ENCODE results near the gene MRPL28. TPM values are rescaled to one million over a fixed set of nuclear protein-coding genes. Genes with fewer than 3 reads are reported as not detected.
A peak's percentile ranks its signal among the peaks of the same experiment; 100 is the strongest.
"Not testable (repeated sequence)": the region's sequence is repeated elsewhere in the genome, so short reads cannot be mapped to it uniquely, and the experiment has no call there.

Gene MRPL28
- total RNA-seq: 10 to 100 TPM; 45.1 to 79.5 (median 65.3) TPM

DNA sequence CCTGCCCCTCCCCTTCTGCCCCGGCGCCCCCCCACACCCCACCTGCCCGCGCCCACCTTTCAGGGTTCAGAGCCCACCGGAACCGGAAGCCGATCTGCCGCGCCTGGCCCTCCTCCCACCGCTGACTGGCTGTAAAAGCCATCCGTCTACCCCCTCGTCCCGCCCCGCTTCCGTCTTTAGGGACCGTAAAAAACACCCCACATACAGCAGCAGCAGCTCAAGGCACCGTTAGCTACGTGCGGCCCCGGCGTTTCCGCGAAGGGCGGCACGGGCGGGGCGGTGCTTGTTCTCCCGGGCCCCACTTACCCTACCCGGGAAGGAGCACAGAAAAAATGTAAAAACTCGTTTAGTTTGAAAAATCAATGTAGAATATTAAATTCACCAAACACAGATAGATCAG is at the start of gene MRPL28:
MRPL28 (minus strand) TSS at position 96 of the 400 bp plus-strand sequence. CDS start 320 bp downstream, outside the sequence.
- Histone ChIP-seq H3K9me3 (no peaks in the 10 kb centered on the region), H3K4me3 (peak within 1 kb of the TSS; percentile 33 to 64 (median 42)), H3K36me3 (peaks cover 4 to 79% (median 21%) of the 10 kb centered on the region in 3 donors), H3K27me3 (no peaks in the 10 kb centered on the region), H3K27ac (peak within 1 kb of the TSS; percentile 53 to 85 (median 70)), H3K4me1 (peaks cover 0 to 23% (median 12%) of the 10 kb centered on the region in 4 donors)
- 0 to 1% methylated on average over 15 to 23 of the region's 30 CpGs for WGBS, 2 donors
- DNase-seq (ENCODE audit: low spot score in 2 of 2): peak; percentile 92 to 93
- TF ChIP-seq EP300 (IDR thresholded peaks at IDR 0.05) (peak; percentile 67 to 80), POLR2A (IDR thresholded peaks at IDR 0.05) (peak in 1 of 2 donors; percentile 58)
- TF ChIP-seq, protein P1, sequence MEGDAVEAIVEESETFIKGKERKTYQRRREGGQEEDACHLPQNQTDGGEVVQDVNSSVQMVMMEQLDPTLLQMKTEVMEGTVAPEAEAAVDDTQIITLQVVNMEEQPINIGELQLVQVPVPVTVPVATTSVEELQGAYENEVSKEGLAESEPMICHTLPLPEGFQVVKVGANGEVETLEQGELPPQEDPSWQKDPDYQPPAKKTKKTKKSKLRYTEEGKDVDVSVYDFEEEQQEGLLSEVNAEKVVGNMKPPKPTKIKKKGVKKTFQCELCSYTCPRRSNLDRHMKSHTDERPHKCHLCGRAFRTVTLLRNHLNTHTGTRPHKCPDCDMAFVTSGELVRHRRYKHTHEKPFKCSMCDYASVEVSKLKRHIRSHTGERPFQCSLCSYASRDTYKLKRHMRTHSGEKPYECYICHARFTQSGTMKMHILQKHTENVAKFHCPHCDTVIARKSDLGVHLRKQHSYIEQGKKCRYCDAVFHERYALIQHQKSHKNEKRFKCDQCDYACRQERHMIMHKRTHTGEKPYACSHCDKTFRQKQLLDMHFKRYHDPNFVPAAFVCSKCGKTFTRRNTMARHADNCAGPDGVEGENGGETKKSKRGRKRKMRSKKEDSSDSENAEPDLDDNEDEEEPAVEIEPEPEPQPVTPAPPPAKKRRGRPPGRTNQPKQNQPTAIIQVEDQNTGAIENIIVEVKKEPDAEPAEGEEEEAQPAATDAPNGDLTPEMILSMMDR (IDR thresholded peaks at IDR 0.05): no peak

DNA sequence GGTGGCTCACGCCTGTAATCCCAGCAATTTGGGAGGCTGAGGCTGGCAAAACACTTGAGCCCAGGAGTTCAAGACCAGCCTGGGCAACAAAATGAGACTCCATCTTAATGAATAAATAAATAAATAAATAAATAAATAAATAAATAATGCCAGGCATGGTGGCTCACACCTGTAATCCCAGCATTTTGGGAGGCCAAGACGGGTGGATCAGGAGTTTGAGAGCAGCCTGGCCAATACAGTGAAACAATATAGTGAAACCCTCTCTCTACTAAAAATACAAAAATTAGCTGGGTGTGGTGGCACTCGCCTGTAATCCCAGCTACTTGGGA is 44.8 kb upstream of the MRPL28 start:
- H3K27me3 ChIP-seq; H3K4me1 ChIP-seq; H3K27ac ChIP-seq; H3K9me3 ChIP-seq; DNase-seq (ENCODE audit: low spot score in 2 of 2); H3K4me3 ChIP-seq: not testable (repeated sequence)
- 95 to 99% methylated on average over 3 of the region's 3 CpGs for WGBS, 2 donors
- H3K36me3 ChIP-seq: peaks cover 0 to 21% (median 0%) of the 10 kb centered on the region in 3 donors

DNA sequence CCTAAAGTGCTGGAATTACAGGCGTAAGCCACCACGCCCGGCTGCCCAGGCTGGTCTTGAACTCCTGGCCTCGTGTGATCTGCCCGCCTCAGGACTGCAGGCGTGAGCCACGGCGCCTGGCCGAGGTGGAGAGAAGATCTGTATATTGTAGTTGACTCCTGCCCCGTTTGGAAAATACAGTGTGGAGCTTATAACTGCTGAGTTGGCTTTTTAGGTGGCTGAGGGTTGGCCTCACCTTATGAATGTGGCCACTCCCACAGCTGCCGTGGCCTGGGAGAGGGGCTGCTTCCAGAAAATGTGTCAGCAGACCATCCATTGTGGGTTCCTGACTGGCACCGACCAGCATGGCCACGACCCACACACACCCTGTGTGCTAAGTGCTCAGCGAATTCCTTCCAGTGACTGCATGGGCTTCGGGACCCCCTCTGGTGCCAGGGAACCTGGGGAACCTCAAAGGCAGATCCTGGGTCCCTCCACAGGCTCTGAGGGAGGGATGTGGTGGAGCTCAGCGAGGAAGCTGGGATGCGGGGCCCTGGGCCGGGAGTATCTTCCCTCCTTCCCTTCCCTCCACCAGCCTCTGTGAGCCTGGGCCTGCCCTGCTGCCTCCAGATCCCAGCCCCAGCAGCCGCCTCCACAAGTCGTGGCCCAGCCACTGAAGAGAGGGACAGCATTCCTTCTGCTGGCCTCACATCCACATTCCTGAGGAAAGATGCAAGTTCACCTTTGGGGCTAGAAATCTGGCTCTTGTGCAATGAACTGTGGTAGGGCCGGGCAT is 44.2 kb upstream of the MRPL28 start:
- H3K27ac ChIP-seq: no peak overlapping the region
- no peak for DNase-seq (ENCODE audit: low spot score in 2 of 2)
- peaks cover 0 to 26% (median 0%) of the 10 kb centered on the region in 3 donors for H3K36me3 ChIP-seq
- no peak overlapping the region for H3K4me3 ChIP-seq
- no peak for TF ChIP-seq POLR2A (IDR thresholded peaks at IDR 0.05)
- TF ChIP-seq, protein P1 (IDR thresholded peaks at IDR 0.05): no peak
- TF ChIP-seq EP300 (IDR thresholded peaks at IDR 0.05): no peak
- H3K27me3 ChIP-seq: no peaks in the 10 kb centered on the region
- no peaks in the 10 kb centered on the region for H3K4me1 ChIP-seq
- WGBS, 2 donors: 86 to 88% methylated on average over 21 of the region's 21 CpGs
- H3K9me3 ChIP-seq: no peaks in the 10 kb centered on the region

DNA sequence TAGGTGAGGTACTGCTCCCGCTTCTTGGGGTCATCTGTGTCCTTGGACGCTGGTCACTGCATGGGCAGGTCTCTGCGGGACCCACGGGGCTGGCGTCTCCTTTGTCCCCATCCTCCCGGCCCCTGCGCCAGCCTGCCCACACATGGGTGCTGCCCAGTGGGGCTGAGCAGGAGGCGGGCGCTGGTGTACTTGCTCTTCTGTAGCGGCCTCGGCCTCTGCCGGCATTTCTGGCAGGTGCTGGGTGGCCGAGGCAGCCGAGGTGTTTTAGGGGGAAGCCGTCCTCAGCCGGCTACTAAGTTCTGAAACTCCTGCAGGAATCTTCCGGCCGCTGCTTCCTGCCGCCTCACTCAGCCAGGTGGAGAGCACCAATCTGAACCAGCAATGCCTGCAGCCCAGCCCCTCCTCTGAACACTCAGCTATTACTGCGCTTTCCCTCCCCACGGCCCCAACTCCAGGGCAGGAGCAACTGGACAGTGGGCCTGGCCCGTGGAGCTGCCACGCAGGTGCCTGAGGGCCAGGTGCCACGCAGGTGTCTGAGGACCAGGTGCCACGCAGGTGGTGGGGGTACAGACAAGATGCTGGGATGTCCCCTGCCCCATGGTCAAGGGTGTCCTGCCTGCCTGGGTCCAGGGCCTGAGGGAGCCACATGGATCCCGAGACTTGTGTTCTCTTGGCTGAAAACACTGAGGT is 41.4 kb upstream of the MRPL28 start:
- peaks cover 0 to 42% (median 0%) of the 10 kb centered on the region in 3 donors for H3K36me3 ChIP-seq
- WGBS, 2 donors: 90 to 92% methylated on average over 23 to 25 of the region's 26 CpGs
- no peak for DNase-seq (ENCODE audit: low spot score in 2 of 2)

DNA sequence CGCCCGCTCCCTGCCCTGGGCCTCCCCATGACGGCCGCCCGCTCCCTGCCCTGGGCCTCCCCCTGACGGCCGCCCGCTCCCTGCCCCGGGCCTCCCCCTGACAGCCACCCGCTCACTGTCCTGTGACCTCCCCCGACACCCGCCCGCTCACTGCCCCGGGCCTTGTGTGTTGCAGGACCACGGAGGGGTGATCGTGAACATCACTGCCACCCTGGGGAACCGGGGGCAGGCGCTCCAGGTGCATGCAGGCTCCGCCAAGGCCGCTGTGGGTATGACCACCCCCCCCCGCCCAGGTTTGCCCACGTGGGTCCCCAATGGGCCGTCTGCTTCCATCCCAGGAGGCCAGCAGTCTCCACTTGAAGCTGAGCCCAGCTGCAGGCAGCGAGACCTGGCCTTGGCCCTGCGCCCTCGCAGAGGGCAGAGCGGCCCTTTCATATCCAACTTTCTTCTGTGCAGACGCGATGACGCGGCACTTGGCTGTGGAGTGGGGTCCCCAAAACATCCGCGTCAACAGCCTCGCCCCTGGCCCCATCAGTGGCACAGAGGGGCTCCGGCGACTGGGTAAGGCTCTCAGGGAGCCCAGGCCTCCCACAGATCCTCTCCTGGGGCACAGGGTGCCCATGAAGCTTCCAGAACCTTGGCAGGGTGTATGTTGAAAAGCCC is 40.3 kb upstream of the MRPL28 start:
- no peak overlapping the region for H3K27ac ChIP-seq
- no peak overlapping the region for H3K4me3 ChIP-seq
- WGBS, 2 donors: 82 to 83% methylated on average over 15 to 32 of the region's 36 CpGs
- DNase-seq (ENCODE audit: low spot score in 2 of 2): no peak
- H3K9me3 ChIP-seq: no peaks in the 10 kb centered on the region
- no peaks in the 10 kb centered on the region for H3K27me3 ChIP-seq
- H3K36me3 ChIP-seq: peaks cover 0 to 48% (median 0%) of the 10 kb centered on the region in 3 donors
- TF ChIP-seq EP300 (IDR thresholded peaks at IDR 0.05): no peak
- TF ChIP-seq, protein P1 (IDR thresholded peaks at IDR 0.05): no peak
- TF ChIP-seq POLR2A (IDR thresholded peaks at IDR 0.05): no peak
- H3K4me1 ChIP-seq: no peaks in the 10 kb centered on the region

More for the DNA sequence above, 41.4 kb upstream of the MRPL28 start:
- no peaks in the 10 kb centered on the region for H3K27me3 ChIP-seq
- H3K4me3 ChIP-seq: no peak overlapping the region
- H3K9me3 ChIP-seq: no peaks in the 10 kb centered on the region
- H3K27ac ChIP-seq: no peak overlapping the region
- no peaks in the 10 kb centered on the region for H3K4me1 ChIP-seq
- no peak for TF ChIP-seq EP300 (IDR thresholded peaks at IDR 0.05)
- TF ChIP-seq POLR2A (IDR thresholded peaks at IDR 0.05): no peak
- TF ChIP-seq, protein P1 (IDR thresholded peaks at IDR 0.05): no peak

Data from tibial nerve (tissue), 4 donors.